GM19397 (cell line): ENCODE measurements around the gene FAM236C.
"Not testable (repeated sequence)": the region's sequence is repeated elsewhere in the genome, so short reads cannot be mapped to it uniquely, and the experiment has no call there.

Experiments
- ATAC-seq: cut with Tn5 transposase; IDR thresholded peaks from one replicate; pipeline ENCODE4 v1.9.1; 2021; ENCODE audit warnings: mild to moderate bottlenecking, moderate library complexity; ENCODE audit not compliant: unreplicated experiment

FAM236C gene

GRCh38 chrX:72912315-72912714, at the start of gene FAM236C:
Gene FAM236C (plus strand): TSS chrX:72912615. CDS start chrX:72912715, 100 bp downstream.
- not testable (repeated sequence) for ATAC-seq

DNA sequence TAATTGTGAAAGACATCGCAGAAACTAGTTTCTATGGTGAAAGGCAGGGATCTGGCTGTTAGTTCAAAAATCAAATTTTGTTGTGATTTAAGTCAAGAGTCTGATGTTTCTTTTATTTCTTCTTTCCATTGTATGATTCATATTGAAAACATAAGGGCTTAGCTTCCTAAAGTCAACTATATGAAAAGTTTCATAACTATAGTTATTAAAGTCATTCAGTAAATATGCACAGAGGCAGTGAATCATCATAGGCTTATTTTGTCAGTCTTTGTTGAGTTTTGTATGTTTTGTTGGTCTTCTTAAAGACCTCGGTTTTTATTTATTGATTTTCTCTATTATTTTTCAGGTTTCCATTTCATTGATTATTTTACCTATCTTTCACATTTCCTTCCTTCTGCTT, 29.5 kb upstream of the FAM236C start:
- ATAC-seq: not testable (repeated sequence)

DNA sequence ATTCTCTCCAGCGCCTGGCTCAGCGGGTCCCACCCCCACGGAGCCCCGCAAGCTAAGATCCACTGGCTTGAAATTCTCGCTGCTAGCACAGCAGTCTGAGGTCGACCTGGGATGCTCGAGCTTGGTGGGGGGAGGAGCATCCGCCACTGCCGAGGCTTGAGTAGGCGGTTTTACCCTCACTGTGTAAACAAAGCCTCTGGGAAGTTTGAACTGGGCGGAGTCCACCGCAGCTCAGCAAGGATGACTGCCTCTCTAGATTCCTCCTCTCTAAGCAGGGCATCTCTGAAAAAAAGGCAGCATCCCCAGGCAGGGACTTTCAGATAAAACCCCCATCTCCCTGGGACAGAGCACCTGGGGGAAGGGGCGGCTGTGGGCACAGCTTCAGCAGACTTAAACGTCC, 22.7 kb upstream of the FAM236C start:
- ATAC-seq: not testable (repeated sequence)

GRCh38 chrX:72916096-72916495, 3.7 kb downstream of the FAM236C start:
- not testable (repeated sequence) for ATAC-seq

DNA sequence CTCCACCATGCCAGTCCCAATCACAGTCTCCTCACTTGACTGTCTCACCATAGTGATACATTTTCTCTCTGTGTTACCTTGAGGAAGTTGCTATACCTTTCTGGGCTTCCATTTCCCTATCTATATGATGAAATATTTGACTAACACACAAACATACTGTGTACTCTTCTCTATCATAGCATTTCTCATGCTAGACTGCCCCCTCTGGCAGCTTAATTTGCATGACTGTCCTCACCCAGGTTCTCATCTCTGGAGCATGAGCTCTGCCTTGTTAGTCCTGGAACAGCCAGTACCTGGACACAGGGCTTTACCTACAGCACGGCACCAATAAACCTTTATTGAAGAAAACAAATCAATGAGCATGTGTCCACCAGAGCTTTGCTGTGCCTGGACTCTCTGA, 19.9 kb downstream of the FAM236C start:
- ATAC-seq: not testable (repeated sequence)

DNA sequence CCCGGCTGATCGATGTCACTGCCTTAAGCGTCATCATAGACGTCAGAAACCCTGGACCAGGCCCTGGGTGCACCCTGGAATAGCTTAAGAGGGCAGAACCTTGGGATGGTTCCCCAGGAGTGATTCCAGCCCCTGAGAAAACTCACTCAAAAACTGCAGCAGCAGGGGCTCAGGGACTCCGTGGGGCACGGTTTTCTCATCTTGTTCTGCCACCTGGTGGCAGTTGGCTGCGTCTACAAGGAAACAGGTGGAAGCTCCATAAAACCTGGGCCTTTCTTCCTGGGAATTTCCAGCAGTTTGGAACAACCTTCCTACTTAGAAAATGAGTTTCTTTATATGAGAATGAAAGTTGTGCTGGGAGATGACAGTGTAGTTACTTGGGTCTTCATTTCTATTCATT, 24.0 kb downstream of the FAM236C start:
- not testable (repeated sequence) for ATAC-seq

DNA sequence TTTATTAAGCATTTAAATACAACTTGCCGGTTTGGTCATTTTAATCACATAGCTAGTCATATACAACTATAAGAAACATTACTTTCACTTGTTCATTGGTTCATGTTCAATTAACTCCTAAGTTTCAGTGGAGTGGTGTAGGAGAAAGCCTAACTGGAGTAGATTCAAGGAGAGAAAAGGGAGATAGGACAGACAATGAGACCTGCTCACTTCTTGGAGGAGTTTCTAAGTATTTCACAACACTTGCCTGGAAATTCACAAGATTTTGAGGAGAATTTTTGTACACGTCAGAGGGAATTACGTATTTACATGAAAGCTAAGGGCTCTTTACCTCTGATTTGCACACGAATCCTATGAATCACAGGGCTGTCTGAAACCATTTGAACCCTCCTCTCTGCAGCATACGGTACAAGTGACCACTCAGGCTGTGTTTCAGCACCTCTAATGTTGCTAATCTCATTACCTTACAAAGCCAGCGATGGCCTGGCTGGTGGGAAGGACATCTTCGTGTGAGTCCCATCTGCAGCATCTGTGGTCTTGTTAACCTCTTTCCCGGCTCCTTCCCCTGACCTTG, 24.6 kb downstream of the FAM236C start:
- not testable (repeated sequence) for ATAC-seq

DNA sequence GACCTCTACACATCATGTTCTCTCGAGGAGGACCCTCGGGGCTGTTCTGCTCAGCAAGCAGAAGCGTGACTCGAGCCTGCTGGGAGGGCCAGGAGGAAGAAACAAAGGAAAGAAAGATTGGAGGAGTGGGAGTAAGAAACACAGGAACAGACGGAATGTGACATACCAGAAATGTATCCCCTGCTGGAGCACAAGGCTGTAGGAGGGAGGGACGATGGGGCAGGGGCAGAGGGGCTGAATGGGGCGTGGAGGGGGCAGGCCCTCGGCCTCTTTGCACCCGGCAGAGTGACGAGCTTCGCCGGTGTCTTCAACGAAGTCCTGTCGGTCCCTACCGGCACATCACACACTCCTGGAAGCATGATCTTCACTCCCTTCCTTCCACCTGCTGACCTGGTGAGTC, 25.5 kb downstream of the FAM236C start, which contains the start of gene FAM236A:
TSS of gene FAM236A (plus strand) at position 301 of the 400 bp plus-strand sequence. CDS start at position 358, 57 bp downstream.
- not testable (repeated sequence) for ATAC-seq

- not testable (repeated sequence) for ATAC-seq
Measured at GRCh38 chrX:72942272-72942671, 29.9 kb downstream of the FAM236C start.

- ATAC-seq: peak; percentile 81
Measured at GRCh38 chrX:72943035-72943818, 30.8 kb downstream of the FAM236C start.

GRCh38 chrX:72943819-72944169, 31.4 kb downstream of the FAM236C start, which contains the start of gene DMRTC1:
Gene DMRTC1 (minus strand): TSS chrX:72943837. CDS start chrX:72875694, 68,143 bp downstream.
- ATAC-seq: peak; percentile 76

- ATAC-seq: not testable (repeated sequence)
Measured at GRCh38 chrX:72959971-72960370, 47.6 kb downstream of the FAM236C start.
